ENCODE results near the gene LMCD1. TPM values are rescaled to one million over a fixed set of nuclear protein-coding genes. Genes with fewer than 3 reads are reported as not detected.

LMCD1 gene
- total RNA-seq, 2 experiments from 2014 or later = 0.47 TPM; not detected in 1

GRCh38 chr3:8617921-8618320, 116.3 kb downstream of the LMCD1 start:
- Histone ChIP-seq H2AFZ (ENCODE audit: low read length) (no peak overlapping the region), H3K9me3 (ENCODE audit: low read length) (no peaks in the 10 kb centered on the region), H3K4me3 (ENCODE audit: low read depth, low read length, poor library complexity, severe bottlenecking) (no peak overlapping the region), H3K9me2 (ENCODE audit: insufficient read depth, low read length) (no peaks in the 10 kb centered on the region), H4K20me1 (ENCODE audit: insufficient read depth, low read length) (no peaks in the 10 kb centered on the region), H3K4me1 (ENCODE audit: insufficient read depth, low read length, poor library complexity, severe bottlenecking) (no peaks in the 10 kb centered on the region), H3K79me2 (ENCODE audit: insufficient read depth, low read depth, low read length) (no peaks in the 10 kb centered on the region), H3K4me2 (ENCODE audit: low read length) (no peak overlapping the region), H3K36me3 (ENCODE audit: insufficient read depth, low read length) (no peaks in the 10 kb centered on the region), H3K27ac (ENCODE audit: low read depth, low read length, poor library complexity, severe bottlenecking) (no peak overlapping the region)
- intact Hi-C loops (cut with micrococcal nuclease; ENCODE audit: unreplicated experiment) = no loop called here
- ChIA-PET CTCF (ENCODE audit: unreplicated experiment) (no interaction called here), POLR2A (interaction anchor here (0.6 kb wide), 1 partner anchor 1098 kb away, joined by 3 read pairs; no protein-coding TSS in a partner anchor)
- DNase-seq (ENCODE audit: low spot score) = no peak
- no TSS peak for BruUV-seq (replicated peaks)
- TF ChIP-seq CTCF (conservative IDR thresholded peaks at IDR 0.05; ENCODE audit: low read length) (no peak), EZH2phosphoT487 (IDR thresholded peaks at IDR 0.05; ENCODE audit: borderline replicate concordance, low read depth, low read length) (no peak)

- no peaks in the 10 kb centered on the region for H3K4me1 ChIP-seq (ENCODE audit: insufficient read depth, low read length, poor library complexity, severe bottlenecking)
- no peak overlapping the region for H2AFZ ChIP-seq (ENCODE audit: low read length)
- H3K4me2 ChIP-seq (ENCODE audit: low read length) = no peak overlapping the region
- no peak for DNase-seq (ENCODE audit: low spot score)
- POLR2A ChIA-PET = no interaction called here
- H4K20me1 ChIP-seq (ENCODE audit: insufficient read depth, low read length) = no peaks in the 10 kb centered on the region
- TF ChIP-seq CTCF (conservative IDR thresholded peaks at IDR 0.05; ENCODE audit: low read length) = no peak
- TF ChIP-seq EZH2phosphoT487 (IDR thresholded peaks at IDR 0.05; ENCODE audit: borderline replicate concordance, low read depth, low read length) = no peak
- H3K36me3 ChIP-seq (ENCODE audit: insufficient read depth, low read length) = no peaks in the 10 kb centered on the region
- no peaks in the 10 kb centered on the region for H3K79me2 ChIP-seq (ENCODE audit: insufficient read depth, low read depth, low read length)
- no peaks in the 10 kb centered on the region for H3K9me3 ChIP-seq (ENCODE audit: low read length)
- no peak overlapping the region for H3K4me3 ChIP-seq (ENCODE audit: low read depth, low read length, poor library complexity, severe bottlenecking)
- H3K9me2 ChIP-seq (ENCODE audit: insufficient read depth, low read length) = no peaks in the 10 kb centered on the region
- H3K27ac ChIP-seq (ENCODE audit: low read depth, low read length, poor library complexity, severe bottlenecking) = no peak overlapping the region
- intact Hi-C loops (cut with micrococcal nuclease; ENCODE audit: unreplicated experiment) = no loop called here
- BruUV-seq (replicated peaks) = no TSS peak
- CTCF ChIA-PET (ENCODE audit: unreplicated experiment) = no interaction called here
These were observed 117.3 kb downstream of the LMCD1 start for GRCh38 chr3:8618950-8619349.

DNA sequence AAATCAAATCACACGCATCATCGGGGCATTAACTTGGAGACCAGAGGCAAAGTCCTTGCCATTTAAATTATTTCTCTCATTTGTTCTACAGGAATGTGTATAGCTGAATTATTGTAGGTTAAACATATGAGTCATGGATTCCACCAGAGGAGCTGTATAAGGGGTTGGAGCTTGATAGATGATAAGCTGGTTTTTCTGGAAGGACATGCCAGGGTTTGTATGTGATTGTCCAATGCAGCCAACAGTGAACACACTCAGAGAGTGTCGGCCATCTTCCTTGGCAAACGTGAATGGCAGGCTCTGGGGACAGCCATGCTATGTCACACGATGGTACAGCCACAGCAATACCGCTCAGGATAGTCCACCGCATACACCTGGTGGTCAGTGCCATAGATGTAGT, 117.9 kb downstream of the LMCD1 start:
- POLR2A ChIA-PET = no interaction called here
- no peak overlapping the region for H3K27ac ChIP-seq (ENCODE audit: low read depth, low read length, poor library complexity, severe bottlenecking)
- H3K36me3 ChIP-seq (ENCODE audit: insufficient read depth, low read length) = no peaks in the 10 kb centered on the region
- H2AFZ ChIP-seq (ENCODE audit: low read length) = no peak overlapping the region
- H3K4me2 ChIP-seq (ENCODE audit: low read length) = no peak overlapping the region
- no peak for DNase-seq (ENCODE audit: low spot score)
- H3K4me3 ChIP-seq (ENCODE audit: low read depth, low read length, poor library complexity, severe bottlenecking) = no peak overlapping the region
- H3K4me1 ChIP-seq (ENCODE audit: insufficient read depth, low read length, poor library complexity, severe bottlenecking) = no peaks in the 10 kb centered on the region
- H3K79me2 ChIP-seq (ENCODE audit: insufficient read depth, low read depth, low read length) = no peaks in the 10 kb centered on the region
- no peak for TF ChIP-seq EZH2phosphoT487 (IDR thresholded peaks at IDR 0.05; ENCODE audit: borderline replicate concordance, low read depth, low read length)
- TF ChIP-seq CTCF (conservative IDR thresholded peaks at IDR 0.05; ENCODE audit: low read length) = no peak
- no peaks in the 10 kb centered on the region for H3K9me2 ChIP-seq (ENCODE audit: insufficient read depth, low read length)
- intact Hi-C loops (cut with micrococcal nuclease; ENCODE audit: unreplicated experiment) = no loop called here
- no peaks in the 10 kb centered on the region for H4K20me1 ChIP-seq (ENCODE audit: insufficient read depth, low read length)
- BruUV-seq (replicated peaks) = no TSS peak
- CTCF ChIA-PET (ENCODE audit: unreplicated experiment) = no interaction called here
- no peaks in the 10 kb centered on the region for H3K9me3 ChIP-seq (ENCODE audit: low read length)
